GM18951 (cell line): ENCODE data around the gene CACNA1I.

Source experiments
- POLR2A ChIP-seq: IDR thresholded peaks from 4 replicates; pipeline ENCODE4 v1.6.1; 2011; ENCODE audit warnings: mild to moderate bottlenecking; ENCODE audit not compliant: insufficient read length, insufficient read depth; ENCODE audit errors: extremely low read depth
- in situ Hi-C: fragments of 300-500 bp; cut with MboI; formaldehyde crosslinking; loops from one replicate; pipeline ENCODE4 v1.12.0; 2022; ENCODE audit warnings: low sequenced_read_pairs, mixed read lengths, inconsistent platforms; ENCODE audit not compliant: unreplicated experiment

The CACNA1I gene

GRCh38 chr22:39714321-39714720 lies 143.8 kb downstream of the CACNA1I start:
- in situ Hi-C loops, result no loop called here
- no peak for TF ChIP-seq POLR2A

GRCh38 chr22:39715778-39716495 lies 145.4 kb downstream of the CACNA1I start:
- TF ChIP-seq POLR2A, result no peak
- in situ Hi-C loops, result no loop called here

GRCh38 chr22:39716534-39716933 lies 146.0 kb downstream of the CACNA1I start:
- no peak for TF ChIP-seq POLR2A
- in situ Hi-C loops, result no loop called here

GRCh38 chr22:39717099-39717498 lies 146.5 kb downstream of the CACNA1I start:
- in situ Hi-C loops, result no loop called here
- no peak for TF ChIP-seq POLR2A

- no peak for TF ChIP-seq POLR2A
- in situ Hi-C loops, result no loop called here
Measured at GRCh38 chr22:39718206-39718605, 147.7 kb downstream of the CACNA1I start.

GRCh38 chr22:39718921-39719475 lies 148.4 kb downstream of the CACNA1I start:
- TF ChIP-seq POLR2A, result no peak
- in situ Hi-C loops, result no loop called here

- TF ChIP-seq POLR2A, result no peak
- in situ Hi-C loops, result no loop called here
Measured at GRCh38 chr22:39719559-39720450, 149.3 kb downstream of the CACNA1I start.

- in situ Hi-C loops, result no loop called here
- TF ChIP-seq POLR2A, result no peak
Measured at GRCh38 chr22:39721206-39722031, 150.9 kb downstream of the CACNA1I start.

- in situ Hi-C loops, result no loop called here
- no peak for TF ChIP-seq POLR2A
Measured at GRCh38 chr22:39722032-39722325, 151.4 kb downstream of the CACNA1I start.

- no peak for TF ChIP-seq POLR2A
- in situ Hi-C loops, result no loop called here
Measured at GRCh38 chr22:39722501-39722900, 151.9 kb downstream of the CACNA1I start.

- no peak for TF ChIP-seq POLR2A
- in situ Hi-C loops, result no loop called here
Measured at GRCh38 chr22:39723463-39723862, 152.9 kb downstream of the CACNA1I start.

GRCh38 chr22:39723899-39724351 lies 153.4 kb downstream of the CACNA1I start:
- in situ Hi-C loops, result no loop called here
- no peak for TF ChIP-seq POLR2A

- TF ChIP-seq POLR2A, result no peak
- in situ Hi-C loops, result no loop called here
Measured at GRCh38 chr22:39724390-39724789, 153.8 kb downstream of the CACNA1I start.
